M059J (cell line): ENCODE results near the gene CMIP. TPM values are rescaled to one million over a fixed set of nuclear protein-coding genes. Genes with fewer than 3 reads are reported as not detected.
A peak's percentile ranks its signal among the peaks of the same experiment; 100 is the strongest.
"Not testable (repeated sequence)": the region's sequence is repeated elsewhere in the genome, so short reads cannot be mapped to it uniquely, and the experiment has no call there.

Experiments used
- DNase-seq: peaks from one replicate; pipeline ENCODE4 v3.0.0-alpha.2; 2012; ENCODE audit warnings: low read depth
- total RNA-seq: library from RNA; depleted of rRNA; stranded (reverse); fragments of >200 nt; shearing (Covaris generic); gene quantifications from 2 replicates; pipeline ENCODE4 v1.2.3, GENCODE V29; 2014

The CMIP gene
- total RNA-seq, 1 experiment from 2014 or later, result 15.8 TPM

DNA sequence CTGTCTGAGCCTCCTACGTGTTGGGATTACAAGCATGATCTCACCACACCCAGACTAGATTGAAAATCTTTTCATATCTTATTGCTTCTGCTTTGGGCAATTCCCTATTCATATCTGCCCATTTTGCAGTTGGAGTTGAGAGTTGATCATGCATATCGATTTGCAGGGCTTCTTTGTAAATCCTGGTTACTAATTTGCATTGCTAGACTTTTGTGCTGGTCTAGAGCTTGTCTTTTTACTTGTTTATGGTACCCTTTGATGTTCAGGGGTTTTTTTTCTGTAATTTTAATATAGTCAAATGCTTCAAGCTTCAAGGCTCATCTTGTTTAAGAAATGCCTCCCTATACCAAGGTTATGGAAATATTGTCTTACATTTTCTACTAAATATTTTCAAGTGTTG, 23.5 kb upstream of the CMIP start:
- DNase-seq, result no peak

DNA sequence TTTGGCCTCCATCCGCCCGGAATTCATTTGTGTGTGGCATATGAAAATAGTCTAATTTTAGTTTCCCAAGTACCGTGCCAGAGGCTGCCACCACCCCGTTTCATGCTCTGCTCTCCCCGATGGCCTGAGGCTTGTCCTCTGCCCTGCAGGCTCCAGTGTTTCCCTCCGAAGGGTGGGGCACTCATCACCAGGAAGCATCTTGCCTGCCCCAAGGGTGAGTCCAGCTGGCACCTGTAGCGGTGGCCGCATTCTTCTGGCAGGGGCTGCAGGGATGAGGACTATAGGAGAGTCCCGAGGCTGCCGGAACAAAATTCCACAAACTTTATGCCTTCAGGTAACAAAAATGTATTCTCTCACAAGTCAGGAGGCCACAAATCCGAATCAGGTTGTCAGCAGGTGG, 23.1 kb upstream of the CMIP start:
- DNase-seq, result no peak

DNA sequence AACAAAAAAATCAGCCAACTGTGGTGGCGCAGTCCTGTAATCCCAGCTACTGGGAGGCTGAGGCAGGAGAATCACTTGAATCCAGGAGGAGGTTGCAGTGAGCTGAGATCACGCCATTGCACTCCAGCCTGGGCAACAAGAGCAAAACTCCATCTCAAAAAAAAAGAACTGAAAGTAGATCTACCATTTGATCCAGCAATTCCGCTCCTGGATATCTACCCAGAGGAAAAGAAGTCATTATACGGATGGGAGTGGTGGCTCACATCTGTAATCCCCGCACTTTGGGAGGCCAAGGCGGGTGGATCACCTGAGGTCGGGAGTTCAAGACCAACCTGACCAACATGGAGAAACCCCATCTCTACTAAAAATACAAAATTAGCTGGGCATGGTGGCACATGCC, 22.5 kb upstream of the CMIP start:
- DNase-seq, result not testable (repeated sequence)

DNA sequence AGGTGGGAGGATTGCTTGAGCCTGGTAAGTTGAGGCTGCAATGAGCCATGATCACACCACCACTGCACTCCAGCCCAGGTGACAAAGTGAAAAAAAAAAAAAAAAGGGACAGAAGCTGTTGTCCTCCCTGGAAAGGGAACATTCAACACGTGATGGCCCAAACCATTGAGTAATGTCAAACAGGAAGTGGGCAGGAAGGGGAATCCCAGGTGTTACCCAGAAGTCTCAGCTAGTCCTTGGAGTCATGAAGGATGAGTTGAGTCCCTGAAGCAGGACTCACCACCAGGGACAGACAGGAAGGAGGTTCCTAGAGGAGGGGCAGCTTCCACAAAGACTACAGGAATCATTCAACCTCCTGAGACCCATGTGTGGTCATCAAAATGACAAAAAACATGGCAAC, 19.8 kb upstream of the CMIP start:
- DNase-seq, result peak; percentile 76

DNA sequence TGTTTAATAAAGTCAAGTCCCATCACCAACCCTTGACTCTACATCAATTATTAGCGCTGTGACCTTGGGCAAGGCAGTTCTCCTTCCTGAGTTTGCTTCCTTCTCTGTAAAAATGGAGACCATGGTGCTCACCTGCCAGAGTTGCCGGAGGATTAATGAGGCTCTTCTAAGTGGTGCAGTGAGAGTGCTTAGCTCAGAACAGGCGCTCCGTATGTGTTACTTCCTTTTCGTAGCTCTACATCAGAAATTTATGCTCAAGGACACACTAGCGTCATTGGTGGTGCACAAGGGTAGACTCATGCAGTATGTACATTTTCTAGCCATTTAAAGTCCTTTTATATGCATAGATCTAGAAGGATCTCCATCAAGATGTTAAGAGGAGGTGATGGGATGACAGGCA, 17.4 kb upstream of the CMIP start:
- no peak for DNase-seq

DNA sequence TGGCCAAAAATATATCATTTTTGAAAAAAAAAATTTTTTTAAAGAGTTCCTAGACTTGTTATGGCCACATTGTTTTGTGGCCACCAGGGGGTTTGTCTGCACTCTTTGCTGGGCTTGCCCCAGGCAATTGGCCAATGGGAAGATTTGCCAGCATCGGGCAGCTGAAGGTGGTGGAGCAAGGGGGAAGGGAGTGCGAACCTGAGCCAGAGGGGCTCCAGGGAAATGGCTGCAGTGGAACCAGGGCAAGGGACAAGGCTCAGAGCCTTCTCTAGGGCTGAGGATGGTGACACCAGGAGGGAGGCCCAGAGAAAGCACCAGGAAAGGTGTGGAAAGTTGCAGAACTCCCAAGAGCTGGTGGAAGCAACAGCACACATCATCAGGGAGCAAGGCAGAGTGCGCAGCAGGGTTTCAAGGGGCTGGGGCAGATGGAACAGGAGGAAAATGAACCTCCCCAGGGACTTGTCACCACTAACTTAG, 15.5 kb upstream of the CMIP start:
- DNase-seq, result peak; percentile 58

DNA sequence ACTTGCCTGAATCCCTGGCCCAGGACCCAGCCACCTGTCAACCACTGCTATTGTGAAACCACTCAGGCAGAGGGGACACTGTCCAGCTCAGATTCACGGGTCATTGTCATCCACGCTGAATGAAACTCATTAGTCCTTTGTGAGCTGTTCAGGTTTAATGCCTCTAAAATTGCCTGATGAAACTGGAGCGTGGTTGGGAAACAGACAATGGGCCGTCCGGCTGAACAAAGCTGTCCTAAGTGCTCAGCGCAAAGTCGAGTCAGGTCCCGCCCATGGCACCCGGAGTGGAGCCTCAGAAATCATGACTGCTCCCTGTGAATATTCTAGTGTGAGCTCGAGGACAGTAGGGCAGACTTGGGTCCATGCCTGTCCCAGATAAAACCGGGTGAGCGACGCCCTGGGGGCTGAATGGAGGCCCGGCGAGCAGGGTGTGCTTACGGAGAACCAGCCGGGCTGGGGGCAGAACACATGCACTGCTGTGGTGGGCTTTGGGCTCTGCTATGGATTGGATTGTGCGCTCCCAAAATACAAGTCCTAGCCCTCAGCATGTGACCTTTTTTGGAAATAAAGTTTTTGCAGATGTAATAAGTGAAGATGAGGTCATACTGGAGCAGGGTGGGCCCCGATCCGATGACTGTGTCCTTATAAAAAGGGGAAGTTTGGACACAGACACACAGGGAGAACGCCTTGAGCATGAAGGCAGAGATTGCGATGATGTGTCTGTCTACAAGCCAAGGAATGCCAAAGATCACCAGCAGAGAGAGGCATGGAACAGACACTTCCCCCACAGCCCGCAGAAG, 12.9 kb upstream of the CMIP start:
- DNase-seq, result peak; percentile 89

DNA sequence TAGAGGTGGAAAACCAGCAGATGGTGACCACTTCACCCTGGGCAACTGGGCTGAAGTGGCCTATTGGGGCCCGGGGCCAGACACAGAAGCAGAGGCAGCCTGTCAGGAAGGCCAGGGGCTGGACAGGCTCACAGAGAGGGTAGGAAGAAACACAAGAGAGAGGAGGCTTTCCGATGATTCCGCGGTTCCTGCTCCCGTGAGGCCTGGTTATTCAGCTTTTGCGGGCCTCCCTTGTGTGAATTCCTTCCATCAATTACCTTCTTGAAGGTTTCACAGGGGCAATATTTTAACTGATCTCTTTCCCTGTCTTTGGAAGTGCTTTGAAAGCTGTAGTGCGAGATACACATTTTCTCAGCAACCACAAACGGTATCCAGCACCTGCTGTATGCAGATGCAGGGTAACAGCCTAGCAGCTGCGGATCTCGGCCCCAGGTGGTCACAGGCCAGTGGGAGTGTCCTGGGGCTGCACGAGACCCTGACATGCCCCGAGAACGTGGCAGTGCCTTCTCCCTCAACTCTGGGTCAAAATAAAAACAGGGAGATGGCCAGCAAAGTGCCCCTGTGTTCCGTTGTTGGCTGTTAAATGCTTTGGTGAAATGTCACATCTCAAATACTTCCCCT, 11.6 kb upstream of the CMIP start:
- DNase-seq, result no peak

DNA sequence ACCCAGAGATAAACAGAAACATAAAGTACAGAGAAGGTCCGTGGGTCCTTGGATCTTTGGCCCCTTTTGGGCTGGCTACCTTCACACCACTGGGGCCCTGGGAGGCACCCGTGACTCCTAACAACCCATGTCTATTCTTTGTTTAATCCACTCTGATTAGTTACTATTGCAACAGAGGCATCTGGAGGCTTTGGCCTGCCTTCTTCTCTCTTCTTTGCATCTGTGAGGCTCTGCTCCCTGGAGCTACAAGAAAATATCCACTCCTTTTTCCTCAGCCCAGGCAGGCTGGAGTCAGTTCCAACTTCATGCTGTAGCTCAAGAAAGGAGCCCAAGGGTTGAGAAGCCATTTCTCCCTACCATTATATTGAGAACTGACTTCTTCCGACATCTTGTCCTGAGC, 9.5 kb upstream of the CMIP start:
- DNase-seq, result no peak

DNA sequence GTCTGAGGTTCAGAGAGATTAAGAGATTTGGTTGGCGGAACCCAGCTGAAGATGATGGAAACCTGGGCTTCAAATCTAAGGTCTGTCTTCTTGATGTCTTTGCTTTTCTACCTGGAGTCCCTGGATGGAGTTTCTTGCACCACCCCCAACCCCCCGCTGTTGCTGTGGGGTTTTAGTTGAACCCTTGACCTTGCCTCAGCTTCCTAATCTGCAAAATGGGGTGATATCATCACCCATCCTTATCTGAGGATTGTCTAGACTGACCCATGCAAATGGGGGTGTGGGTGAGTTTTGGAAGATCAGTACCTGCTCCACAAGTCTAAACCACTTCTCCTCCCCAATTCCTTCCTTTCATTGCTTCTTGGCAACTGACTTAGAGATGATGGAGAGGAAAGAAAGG, 9.0 kb upstream of the CMIP start:
- DNase-seq, result no peak

DNA sequence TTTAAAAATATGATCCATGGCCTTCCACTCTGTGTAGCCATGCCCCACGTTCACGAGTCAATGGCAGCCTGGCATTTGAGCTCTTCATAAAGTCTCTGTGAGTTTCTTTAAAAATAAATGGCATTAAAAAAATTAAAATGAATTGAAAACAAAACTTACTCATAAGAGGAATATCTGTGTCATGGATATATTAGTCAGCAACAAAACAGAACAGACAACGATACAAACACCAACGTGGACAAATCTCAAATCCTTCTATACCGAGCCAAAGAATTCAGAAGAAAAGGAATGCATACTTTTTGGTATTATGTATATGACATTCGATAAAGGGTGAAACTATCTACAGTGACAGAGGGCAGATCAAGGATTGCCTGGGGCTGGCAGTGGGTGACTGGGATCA, 8.2 kb upstream of the CMIP start:
- no peak for DNase-seq

DNA sequence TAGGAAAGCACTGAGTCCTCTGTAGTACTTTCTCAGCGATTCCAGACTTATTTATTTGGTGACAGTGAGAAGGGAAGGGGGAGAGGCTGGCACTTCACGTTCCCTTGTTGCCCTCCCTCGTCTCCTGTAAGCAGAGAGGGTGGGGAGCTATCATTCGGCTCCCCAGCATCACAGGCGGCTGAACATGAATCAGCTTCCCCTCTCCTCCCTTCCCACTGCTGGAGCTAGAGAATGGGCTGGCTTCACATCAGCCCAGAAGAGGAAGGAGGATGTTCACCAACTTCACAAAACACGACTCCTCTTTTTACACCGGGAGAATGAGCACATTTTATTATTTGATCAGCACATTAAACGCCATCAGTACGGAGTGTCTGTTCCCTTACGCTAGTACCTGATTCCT, 6.7 kb upstream of the CMIP start:
- DNase-seq, result no peak

DNA sequence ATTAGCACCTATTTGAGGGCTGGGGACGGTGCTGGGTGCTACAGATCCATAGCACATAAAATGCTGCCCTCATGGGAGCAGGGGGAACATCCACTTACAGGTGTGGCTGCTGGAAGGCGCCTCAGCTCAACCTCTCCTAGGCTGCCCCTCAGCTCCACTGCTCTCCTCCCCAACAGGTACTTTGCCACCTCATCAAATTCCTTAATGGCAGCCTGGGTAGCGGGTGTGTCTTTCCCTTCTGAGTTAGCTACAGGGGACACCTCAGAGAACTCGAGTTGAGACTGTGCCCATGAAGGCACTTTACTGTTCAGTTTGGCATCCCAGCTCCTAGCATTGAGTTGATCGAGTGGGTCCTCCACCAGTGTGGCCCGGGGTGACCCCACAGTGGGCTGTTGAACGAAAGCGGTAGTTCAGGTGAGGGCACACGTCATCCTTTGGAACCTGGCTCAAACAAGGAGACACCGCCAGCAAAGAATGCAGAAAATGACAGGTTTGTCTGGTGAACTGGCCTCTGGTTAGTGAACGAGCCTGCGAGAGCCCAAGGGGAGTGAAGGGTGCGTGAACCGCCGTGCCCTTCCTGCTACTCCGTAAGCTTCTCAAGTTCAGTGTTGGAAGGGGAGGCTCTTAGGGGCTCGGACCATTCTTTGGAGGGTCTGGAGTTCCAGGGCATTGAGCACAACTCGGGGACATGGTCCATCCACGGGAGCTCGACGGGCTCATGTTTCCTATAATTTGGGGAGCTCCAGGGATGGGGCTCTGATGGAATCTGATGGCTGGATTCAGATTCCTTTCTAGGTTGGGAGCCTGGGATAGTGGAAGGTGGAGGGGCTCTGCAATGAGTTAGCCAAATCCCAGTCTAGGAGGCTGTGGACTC, 3.5 kb upstream of the CMIP start:
- DNase-seq, result no peak

DNA sequence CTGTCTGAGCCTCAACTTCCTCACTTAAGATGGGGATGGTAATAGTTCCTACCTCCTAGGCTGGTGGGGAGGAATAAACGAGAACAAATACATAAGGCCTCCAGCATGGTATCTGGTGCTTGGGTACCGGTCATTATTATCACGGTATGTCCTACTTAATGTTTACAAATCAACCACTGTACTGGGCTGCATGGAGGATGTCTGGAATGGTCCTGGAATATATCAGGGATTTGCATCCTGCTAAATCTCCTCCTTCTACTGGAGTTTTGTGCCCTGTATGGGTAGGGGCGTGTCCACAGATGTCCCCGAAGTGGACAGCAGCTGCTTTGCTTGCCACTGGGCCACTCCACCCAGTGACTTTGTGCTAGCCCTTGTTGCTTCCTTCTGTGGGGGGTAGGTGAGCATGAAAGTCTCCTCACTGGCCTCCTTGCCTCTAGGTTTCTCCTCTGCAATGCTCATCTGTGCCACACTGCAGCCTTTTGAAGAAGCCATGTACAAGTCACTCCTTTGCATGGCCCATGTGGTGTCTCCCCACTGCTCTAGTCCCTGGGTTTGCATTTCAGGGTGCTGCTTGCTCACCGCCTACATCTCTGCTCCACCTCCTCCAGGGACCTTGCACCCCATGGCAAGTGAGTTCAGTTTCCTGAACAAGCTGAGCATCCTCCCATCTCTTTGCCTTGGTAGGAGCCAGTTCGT, 2.2 kb upstream of the CMIP start:
- DNase-seq, result no peak

DNA sequence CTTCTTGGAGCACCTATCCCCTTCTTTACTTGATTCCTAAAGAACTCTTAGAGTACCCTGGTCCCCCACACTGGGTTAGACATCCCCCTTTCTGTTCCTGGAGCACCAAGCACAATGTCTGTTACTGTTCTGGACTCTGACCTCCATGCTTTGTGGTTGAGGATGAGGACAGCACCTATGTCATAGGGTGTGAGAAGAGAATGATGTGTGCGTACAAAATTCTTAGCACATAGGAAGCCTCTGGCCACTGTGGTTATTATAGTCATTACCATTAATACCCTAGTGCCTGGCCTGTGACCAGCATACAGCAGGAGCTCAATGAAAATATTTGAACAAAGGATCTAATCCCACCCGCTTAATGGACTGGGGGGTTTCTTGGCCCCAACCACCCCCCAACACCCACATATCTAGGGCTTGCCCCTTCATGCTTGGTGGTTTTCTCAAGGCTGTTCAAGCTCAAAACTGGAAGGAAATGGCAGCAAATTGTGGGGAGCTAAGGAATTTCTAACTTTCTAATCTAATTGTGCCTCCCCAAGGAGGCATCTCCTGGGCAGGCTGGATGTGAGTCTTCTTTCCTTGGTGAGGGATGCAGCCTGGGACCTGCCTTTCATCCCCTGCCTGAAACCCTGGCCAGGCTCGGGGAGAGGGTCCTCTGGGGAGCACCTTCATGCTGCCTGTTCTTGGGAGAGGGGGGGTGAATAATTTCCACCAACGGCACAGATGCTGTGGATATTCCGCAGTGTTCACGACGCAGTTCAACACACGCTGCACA, 1.5 kb upstream of the CMIP start:
- DNase-seq, result no peak

DNA sequence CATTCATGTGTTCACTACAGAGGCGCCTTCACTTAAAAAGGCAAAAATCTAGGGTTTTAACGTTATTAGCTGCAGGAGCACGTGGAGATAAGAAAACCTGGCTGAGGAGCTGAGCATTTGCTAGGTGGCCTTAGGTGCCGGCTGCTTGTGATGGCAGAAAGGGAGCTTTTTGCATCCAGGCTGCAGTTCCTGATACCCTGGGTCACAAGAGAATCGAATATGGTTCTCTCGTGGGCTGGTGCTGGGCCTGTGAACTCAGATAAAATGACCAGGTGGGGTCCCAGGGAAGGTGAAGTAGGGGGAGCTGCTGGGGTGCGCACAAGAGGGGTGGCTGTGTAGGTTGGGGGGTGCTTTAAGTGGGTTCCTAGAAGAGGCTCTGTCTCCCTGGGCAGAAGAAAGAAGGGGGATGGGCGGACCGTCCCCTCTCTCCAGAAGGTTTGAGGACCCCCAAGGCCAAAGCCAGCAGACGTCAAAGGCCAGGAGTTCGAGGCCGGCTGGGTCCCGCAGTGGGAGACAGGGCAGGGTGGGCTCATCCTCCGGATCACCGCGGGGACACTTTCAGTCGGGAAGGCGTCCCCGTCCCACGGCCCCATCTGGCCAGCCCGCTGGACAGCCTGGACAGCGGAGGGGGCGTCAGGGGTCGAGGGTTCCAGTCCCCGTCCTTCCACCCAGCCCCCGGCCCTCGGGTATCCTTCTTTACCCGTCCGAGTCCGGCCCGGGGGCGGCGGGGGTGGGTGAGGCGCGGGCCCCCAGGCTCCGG, 740 bp upstream of the CMIP start:
- no peak for DNase-seq

DNA sequence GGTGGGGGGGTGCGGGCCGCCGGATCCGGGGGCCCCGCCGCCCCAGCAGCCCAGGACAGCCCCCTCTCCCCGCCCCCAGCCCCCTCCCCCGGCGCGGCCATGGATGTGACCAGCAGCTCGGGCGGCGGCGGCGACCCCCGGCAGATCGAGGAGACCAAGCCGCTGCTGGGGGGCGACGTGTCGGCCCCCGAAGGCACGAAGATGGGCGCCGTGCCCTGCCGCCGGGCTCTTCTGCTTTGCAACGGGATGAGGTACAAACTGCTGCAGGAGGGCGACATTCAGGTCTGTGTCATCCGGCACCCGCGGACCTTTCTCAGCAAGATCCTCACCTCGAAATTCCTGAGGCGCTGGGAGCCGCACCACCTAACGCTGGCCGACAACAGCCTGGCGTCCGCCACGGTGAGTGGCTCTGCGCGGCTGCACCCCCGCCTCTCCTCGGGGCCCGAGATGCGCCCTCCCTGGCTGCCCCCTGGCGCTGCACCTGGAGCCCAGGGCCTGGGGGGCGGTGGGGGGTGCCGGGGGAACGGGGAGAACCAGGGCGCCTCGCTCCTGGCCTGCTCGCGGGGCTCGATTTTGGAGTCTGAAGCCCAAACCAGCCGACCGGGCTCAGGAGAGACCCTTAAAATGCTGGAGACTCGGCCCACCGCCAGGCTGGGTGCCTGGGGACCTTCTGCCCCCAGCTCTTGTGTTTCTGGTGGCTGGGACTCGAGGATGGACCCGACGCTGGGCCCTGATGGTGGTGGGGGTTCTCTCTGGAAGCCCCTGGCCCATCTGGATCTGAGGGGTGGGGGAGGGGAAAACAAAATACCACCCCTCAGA, 744 bp downstream of the CMIP start:
- DNase-seq, result peak; percentile 68

DNA sequence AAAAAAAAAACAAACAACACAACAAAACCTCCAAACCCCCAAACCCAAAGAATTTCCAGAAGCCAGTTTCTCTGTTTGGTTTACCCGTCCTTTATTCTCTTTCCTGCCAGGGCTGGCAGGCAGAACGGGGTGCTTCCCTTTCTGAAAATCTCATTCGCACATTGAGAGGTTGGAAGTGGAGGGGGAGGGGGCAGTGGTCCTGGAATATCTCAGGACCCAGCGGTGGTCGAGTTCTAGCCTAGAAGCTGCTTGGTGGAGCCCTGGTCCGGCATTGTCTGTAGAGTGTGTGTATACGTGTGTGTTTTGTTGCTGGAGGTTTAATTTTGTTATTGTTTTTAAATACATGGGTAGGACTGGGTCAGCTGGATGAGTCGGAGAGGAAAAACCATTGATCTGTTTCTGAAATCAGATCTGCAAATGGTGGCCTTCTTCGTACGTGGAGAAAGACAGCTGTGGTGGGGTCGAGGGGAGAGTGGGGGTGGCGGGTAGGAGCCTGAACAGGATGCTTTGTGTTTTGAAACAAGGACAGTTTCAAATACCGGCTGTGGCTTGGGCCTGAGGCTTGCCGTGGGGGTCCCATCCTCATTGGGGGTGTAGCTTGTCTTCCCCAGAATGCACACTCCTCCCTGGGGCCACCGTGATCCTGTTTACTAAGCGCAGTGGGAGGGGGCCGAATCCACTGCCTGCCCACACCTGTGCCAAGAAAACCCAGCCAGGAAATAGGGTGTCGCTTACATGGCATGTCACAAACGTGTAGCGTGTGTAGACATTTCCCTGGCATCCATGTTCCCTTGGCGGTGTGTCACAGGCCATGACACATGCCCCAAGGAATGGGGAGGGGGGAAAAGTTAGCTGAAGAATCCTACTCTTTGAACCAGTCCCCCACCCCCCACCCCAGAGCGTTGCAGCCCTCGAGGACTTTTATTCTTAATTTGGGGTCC, 1.6 kb downstream of the CMIP start:
- no peak for DNase-seq
